Activated T-cell treated with anti-CD3 and anti-CD28 coated beads, Interleukin-2, amount 50 U/mL, for 4 hours (primary cell): Measurements from ENCODE around the gene TCF23. TPM values are rescaled to one million over a fixed set of nuclear protein-coding genes. Genes with fewer than 3 reads are reported as not detected.

Experiments used
- ATAC-seq, 2 donors: fragments of 200-7000 bp; cut with Tn5 transposase; one replicate each; pipeline ENCODE4 v1.10.0; 2021
- DNase-seq: peaks from one replicate; pipeline ENCODE4 v3.0.0-alpha.2; 2020
- H3K27me3 Mint-ChIP-seq: one replicate; pipeline ENCODE4 v1.8.0; 2021; ENCODE audit warnings: low read depth, mixed read lengths
- H3K36me3 Mint-ChIP-seq: one replicate; pipeline ENCODE4 v1.8.0; 2022; ENCODE audit warnings: mixed read lengths; ENCODE audit not compliant: insufficient read depth
- H3K4me1 Mint-ChIP-seq: one replicate; pipeline ENCODE4 v1.8.0; 2021; ENCODE audit warnings: low read depth, mixed read lengths
- H3K4me3 Mint-ChIP-seq: one replicate; pipeline ENCODE4 v1.8.0; 2021; ENCODE audit warnings: mild to moderate bottlenecking, moderate library complexity, mixed read lengths
- H3K9me3 Mint-ChIP-seq: one replicate; pipeline ENCODE4 v1.8.0; 2021; ENCODE audit warnings: mixed read lengths
- total RNA-seq, 3 donors: library from RNA; stranded (reverse); gene quantifications; one replicate each; pipeline ENCODE4 v1.2.1, GENCODE V29; 2021

The TCF23 gene
- total RNA-seq, 3 donors from 2014 or later: not detected

- H3K27me3 Mint-ChIP-seq: no peaks in the 10 kb centered on the region
- peaks cover 18% of the 10 kb centered on the region for H3K4me1 Mint-ChIP-seq
- ATAC-seq (no peak), DNase-seq (no peak)
- peaks cover 45% of the 10 kb centered on the region for H3K36me3 Mint-ChIP-seq
- H3K9me3 Mint-ChIP-seq: no peaks in the 10 kb centered on the region
- H3K4me3 Mint-ChIP-seq: no peak overlapping the region
Observed at GRCh38 chr2:27204566-27204965, 55.8 kb downstream of the TCF23 start.

- H3K4me1 Mint-ChIP-seq: peaks cover 24% of the 10 kb centered on the region
- no peaks in the 10 kb centered on the region for H3K27me3 Mint-ChIP-seq
- ATAC-seq (no peak), DNase-seq (no peak)
- no peaks in the 10 kb centered on the region for H3K9me3 Mint-ChIP-seq
- no peak overlapping the region for H3K4me3 Mint-ChIP-seq
- H3K36me3 Mint-ChIP-seq: peaks cover 49% of the 10 kb centered on the region
Observed at GRCh38 chr2:27205206-27205605, 56.4 kb downstream of the TCF23 start.

- H3K27me3 Mint-ChIP-seq: no peaks in the 10 kb centered on the region
- ATAC-seq (no peak), DNase-seq (no peak)
- H3K9me3 Mint-ChIP-seq: no peaks in the 10 kb centered on the region
- peaks cover 47% of the 10 kb centered on the region for H3K36me3 Mint-ChIP-seq
- H3K4me1 Mint-ChIP-seq: peaks cover 25% of the 10 kb centered on the region
- H3K4me3 Mint-ChIP-seq: no peak overlapping the region
Observed at GRCh38 chr2:27206346-27206745, 57.5 kb downstream of the TCF23 start.

Other genes starting within 250 kb of the TCF23 start
- 1 to 10 TPM; 3.7 to 4.3 (median 3.8) TPM for gene MAPRE3, start 178.4 kb upstream of the TCF23 start, total RNA-seq
- 10 to 100 TPM; 59.0 to 71.3 (median 60.4) TPM for gene TMEM214, start 116.0 kb upstream of the TCF23 start, total RNA-seq
- gene AGBL5, start 97.3 kb upstream of the TCF23 start, total RNA-seq: 10 to 100 TPM in 1 of 3 donors, 1 to 10 TPM in 2; 6.5 to 11.2 (median 9.2) TPM
- 100 to 1,000 TPM; 225 to 244 (median 229) TPM for gene OST4, start 77.3 kb upstream of the TCF23 start, total RNA-seq
- gene EMILIN1, start 70.4 kb upstream of the TCF23 start, total RNA-seq: 1 to 10 TPM in 2 of 3 donors, under 1 TPM in 1; 0.76 to 1.4 (median 1.3) TPM
- 10 to 100 TPM in 1 of 3 donors, 1 to 10 TPM in 2; 5.2 to 10.7 (median 5.5) TPM for gene KHK, start 62.2 kb upstream of the TCF23 start, total RNA-seq
- 1 to 10 TPM; 2.6 to 7.3 (median 2.7) TPM for gene CGREF1, start 29.9 kb upstream of the TCF23 start, total RNA-seq
- not detected for gene ABHD1, start 25.2 kb upstream of the TCF23 start, total RNA-seq
- 100 to 1,000 TPM in 2 of 3 donors, 10 to 100 TPM in 1; 98.0 to 119 (median 106) TPM for gene PREB, start 14.4 kb upstream of the TCF23 start, total RNA-seq
- gene PRR30, start 9.6 kb upstream of the TCF23 start, total RNA-seq: not detected
- 10 to 100 TPM; 84.1 to 91.7 (median 85.1) TPM for gene ATRAID, start 63.0 kb downstream of the TCF23 start, total RNA-seq
- gene SLC5A6, start 63.3 kb downstream of the TCF23 start, total RNA-seq: 100 to 1,000 TPM; 128 to 143 (median 141) TPM
- gene CAD, start 68.4 kb downstream of the TCF23 start, total RNA-seq: 100 to 1,000 TPM; 162 to 201 (median 185) TPM
- gene SLC30A3, start 114.0 kb downstream of the TCF23 start, total RNA-seq: under 1 TPM; 0.15 to 0.43 (median 0.18) TPM
- not detected for gene DNAJC5G, start 126.4 kb downstream of the TCF23 start, total RNA-seq
- under 1 TPM; 0.21 to 0.40 (median 0.22) TPM for gene TRIM54, start 133.4 kb downstream of the TCF23 start, total RNA-seq
- 1 to 10 TPM in 1 of 3 donors, under 1 TPM in 2; 0.71 to 1.1 (median 0.78) TPM for gene UCN, start 159.4 kb downstream of the TCF23 start, total RNA-seq
- 10 to 100 TPM; 84.6 to 89.4 (median 87.5) TPM for gene MPV17, start 174.1 kb downstream of the TCF23 start, total RNA-seq
- gene GTF3C2, start 207.8 kb downstream of the TCF23 start, total RNA-seq: 100 to 1,000 TPM; 102 to 110 (median 107) TPM
- 10 to 100 TPM; 63.4 to 69.8 (median 65.0) TPM for gene EIF2B4, start 221.3 kb downstream of the TCF23 start, total RNA-seq
- 100 to 1,000 TPM; 117 to 125 (median 123) TPM for gene SNX17, start 221.6 kb downstream of the TCF23 start, total RNA-seq
- gene ZNF513, start 231.7 kb downstream of the TCF23 start, total RNA-seq: 10 to 100 TPM in 2 of 3 donors, 1 to 10 TPM in 1; 8.4 to 11.0 (median 10.4) TPM